Upper lobe of right lung (tissue), 1 donor: ENCODE data around the gene FHIT. TPM values are rescaled to one million over a fixed set of nuclear protein-coding genes. Genes with fewer than 3 reads are reported as not detected.

ENCODE experiments used
- ATAC-seq: fragments of 200-7000 bp; cut with Tn5 transposase; one replicate; pipeline ENCODE4 v1.9.1; 2020; ENCODE audit warnings: mild to moderate bottlenecking, moderate library complexity
- DNase-seq: peaks from one replicate; pipeline ENCODE4 v3.0.0-alpha.2; 2020
- H3K27ac ChIP-seq: fragments of 200-600 bp; one replicate; pipeline ENCODE4 v1.8.0; 2022
- H3K27me3 ChIP-seq: fragments of 200-600 bp; one replicate; pipeline ENCODE4 v1.8.0; 2022; ENCODE audit warnings: mild to moderate bottlenecking
- H3K36me3 ChIP-seq: fragments of 200-600 bp; one replicate; pipeline ENCODE4 v1.8.0; 2022
- H3K4me1 ChIP-seq: fragments of 200-600 bp; one replicate; pipeline ENCODE4 v1.8.0; 2022
- H3K4me3 ChIP-seq: fragments of 200-600 bp; one replicate; pipeline ENCODE4 v1.8.0; 2022; ENCODE audit warnings: mild to moderate bottlenecking
- H3K9me3 ChIP-seq: fragments of 200-600 bp; one replicate; pipeline ENCODE4 v1.8.0; 2022
- intact Hi-C: fragments of 100-400 bp; cut with DNase I; formaldehyde crosslinking; loops from one replicate; pipeline ENCODE4 v1.11.0; 2022
- total RNA-seq: library from RNA; stranded (reverse); fragmentation: NEBNext Ultra II Directional; extraction: Animal tissue kit (Norgen Biotek cat#: 25700); gene quantifications from one replicate; pipeline ENCODE4 v1.2.1, GENCODE V29; 2021
- TF ChIP-seq, protein P1 (sequence below): fragments of 200-600 bp; IDR thresholded peaks from one replicate; pipeline ENCODE4 v1.8.0; 2022; ENCODE audit warnings: antibody characterized with exemption
- donor health status: DM: no; HTN: yes; CAD: no; lungs with severe emphysema.

FHIT gene
- total RNA-seq, 1 donor from 2014 or later, result 9.6 TPM

- DNase-seq (no peak), ATAC-seq (no peak)
Measured at GRCh38 chr3:60262546-60262945, 988.7 kb downstream of the FHIT start.

GRCh38 chr3:60260546-60260945 is 990.7 kb downstream of the FHIT start:
- Histone ChIP-seq H3K4me3 (no peak overlapping the region), H3K36me3 (no peaks in the 10 kb centered on the region), H3K4me1 (no peaks in the 10 kb centered on the region), H3K27me3 (no peaks in the 10 kb centered on the region), H3K9me3 (no peaks in the 10 kb centered on the region), H3K27ac (no peak overlapping the region)
- intact Hi-C loops, result no loop called here
- TF ChIP-seq, protein P1, sequence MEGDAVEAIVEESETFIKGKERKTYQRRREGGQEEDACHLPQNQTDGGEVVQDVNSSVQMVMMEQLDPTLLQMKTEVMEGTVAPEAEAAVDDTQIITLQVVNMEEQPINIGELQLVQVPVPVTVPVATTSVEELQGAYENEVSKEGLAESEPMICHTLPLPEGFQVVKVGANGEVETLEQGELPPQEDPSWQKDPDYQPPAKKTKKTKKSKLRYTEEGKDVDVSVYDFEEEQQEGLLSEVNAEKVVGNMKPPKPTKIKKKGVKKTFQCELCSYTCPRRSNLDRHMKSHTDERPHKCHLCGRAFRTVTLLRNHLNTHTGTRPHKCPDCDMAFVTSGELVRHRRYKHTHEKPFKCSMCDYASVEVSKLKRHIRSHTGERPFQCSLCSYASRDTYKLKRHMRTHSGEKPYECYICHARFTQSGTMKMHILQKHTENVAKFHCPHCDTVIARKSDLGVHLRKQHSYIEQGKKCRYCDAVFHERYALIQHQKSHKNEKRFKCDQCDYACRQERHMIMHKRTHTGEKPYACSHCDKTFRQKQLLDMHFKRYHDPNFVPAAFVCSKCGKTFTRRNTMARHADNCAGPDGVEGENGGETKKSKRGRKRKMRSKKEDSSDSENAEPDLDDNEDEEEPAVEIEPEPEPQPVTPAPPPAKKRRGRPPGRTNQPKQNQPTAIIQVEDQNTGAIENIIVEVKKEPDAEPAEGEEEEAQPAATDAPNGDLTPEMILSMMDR, result no peak
- DNase-seq, result no peak
- no peak for ATAC-seq

More at GRCh38 chr3:60262546-60262945, 988.7 kb downstream of the FHIT start:
- Histone ChIP-seq H3K27me3 (no peaks in the 10 kb centered on the region), H3K4me3 (no peak overlapping the region), H3K36me3 (no peaks in the 10 kb centered on the region), H3K9me3 (no peaks in the 10 kb centered on the region), H3K27ac (no peak overlapping the region), H3K4me1 (no peaks in the 10 kb centered on the region)
- intact Hi-C loops, result no loop called here
- TF ChIP-seq, protein P1, result no peak

GRCh38 chr3:60250810-60251209 is 1000.4 kb downstream of the FHIT start:
- intact Hi-C loops, result no loop called here
- Histone ChIP-seq H3K4me3 (no peak overlapping the region), H3K36me3 (no peaks in the 10 kb centered on the region), H3K27me3 (no peaks in the 10 kb centered on the region), H3K9me3 (no peaks in the 10 kb centered on the region), H3K4me1 (no peaks in the 10 kb centered on the region), H3K27ac (no peak overlapping the region)
- TF ChIP-seq, protein P1, result no peak
- ATAC-seq (no peak), DNase-seq (no peak)

DNA sequence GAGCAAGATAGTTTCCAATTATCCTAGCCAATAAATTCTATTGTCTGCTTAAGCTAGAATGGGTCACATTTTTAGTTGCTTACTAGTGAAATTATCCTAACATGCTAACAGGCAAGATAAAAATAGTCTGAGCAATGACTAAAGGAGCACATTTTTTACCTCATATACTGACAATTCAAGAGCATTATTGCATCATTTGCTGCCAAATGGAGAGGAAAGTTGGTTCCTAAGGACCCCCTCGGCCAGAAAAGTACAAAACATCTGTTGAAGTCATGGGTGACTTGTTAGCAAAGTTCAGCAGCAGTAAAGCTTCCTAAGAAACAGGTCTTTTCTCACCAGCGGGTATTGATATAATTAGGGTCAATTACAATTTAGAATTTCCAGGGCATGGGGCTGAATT is 1001.0 kb downstream of the FHIT start:
- Histone ChIP-seq H3K36me3 (no peaks in the 10 kb centered on the region), H3K4me1 (no peaks in the 10 kb centered on the region), H3K27me3 (no peaks in the 10 kb centered on the region), H3K9me3 (no peaks in the 10 kb centered on the region), H3K27ac (no peak overlapping the region), H3K4me3 (no peak overlapping the region)
- TF ChIP-seq, protein P1, result no peak
- ATAC-seq (no peak), DNase-seq (no peak)
- intact Hi-C loops, result no loop called here

DNA sequence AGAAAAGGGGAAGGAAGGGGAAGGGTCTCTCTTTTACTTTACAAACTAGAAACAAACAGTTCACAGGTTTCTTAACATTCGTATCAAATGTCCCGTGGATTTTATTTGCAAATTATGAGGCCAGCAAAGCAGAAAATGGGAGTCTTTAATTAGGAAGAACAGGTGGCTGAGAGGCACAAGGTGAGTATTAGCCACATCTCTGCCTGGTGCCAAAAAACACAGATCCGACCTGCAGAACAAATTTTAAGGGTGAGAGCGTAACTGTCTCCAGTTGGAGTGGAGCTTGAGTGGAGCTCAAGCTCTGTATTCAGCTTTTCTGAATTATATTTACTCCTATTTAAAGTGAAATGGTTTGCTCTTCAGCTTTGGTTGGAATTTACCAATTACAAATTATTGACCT is 1004.9 kb downstream of the FHIT start:
- Histone ChIP-seq H3K9me3 (no peaks in the 10 kb centered on the region), H3K27me3 (no peaks in the 10 kb centered on the region), H3K4me3 (no peak overlapping the region), H3K36me3 (no peaks in the 10 kb centered on the region), H3K4me1 (no peaks in the 10 kb centered on the region), H3K27ac (no peak overlapping the region)
- no peak for DNase-seq
- TF ChIP-seq, protein P1, result no peak
- intact Hi-C loops, result no loop called here
- no peak for ATAC-seq

DNA sequence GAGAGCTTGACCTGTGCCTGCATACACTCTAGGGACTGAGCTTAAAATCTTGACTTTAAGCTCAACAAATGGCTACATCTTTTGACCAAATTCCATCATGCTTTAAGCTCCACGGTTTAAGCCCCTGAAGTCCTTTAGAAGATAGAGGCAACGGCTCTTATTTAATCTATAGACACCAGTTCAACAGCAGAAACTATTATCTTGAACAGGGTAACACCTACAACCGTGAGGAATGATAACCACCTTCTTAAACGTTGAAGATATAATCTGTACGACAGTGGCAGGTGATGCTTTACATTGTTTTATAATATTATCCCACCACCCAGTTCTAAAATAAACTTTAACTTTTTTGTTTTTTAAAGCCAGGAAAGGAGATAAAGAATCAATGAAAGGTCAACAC is 1007.8 kb downstream of the FHIT start:
- no peak for DNase-seq
- intact Hi-C loops, result no loop called here
- TF ChIP-seq, protein P1, result no peak
- H3K4me3 ChIP-seq, result no peak overlapping the region
- H3K4me1 ChIP-seq, result no peaks in the 10 kb centered on the region
- H3K36me3 ChIP-seq, result no peaks in the 10 kb centered on the region
- no peaks in the 10 kb centered on the region for H3K9me3 ChIP-seq
- H3K27me3 ChIP-seq, result no peaks in the 10 kb centered on the region
- no peak for ATAC-seq
- H3K27ac ChIP-seq, result no peak overlapping the region
